ENCODE results near the gene SMAD3. TPM values are rescaled to one million over a fixed set of nuclear protein-coding genes. Genes with fewer than 3 reads are reported as not detected.

The SMAD3 gene
- total RNA-seq, 1 experiment from 2014 or later, result 99.5 TPM

DNA sequence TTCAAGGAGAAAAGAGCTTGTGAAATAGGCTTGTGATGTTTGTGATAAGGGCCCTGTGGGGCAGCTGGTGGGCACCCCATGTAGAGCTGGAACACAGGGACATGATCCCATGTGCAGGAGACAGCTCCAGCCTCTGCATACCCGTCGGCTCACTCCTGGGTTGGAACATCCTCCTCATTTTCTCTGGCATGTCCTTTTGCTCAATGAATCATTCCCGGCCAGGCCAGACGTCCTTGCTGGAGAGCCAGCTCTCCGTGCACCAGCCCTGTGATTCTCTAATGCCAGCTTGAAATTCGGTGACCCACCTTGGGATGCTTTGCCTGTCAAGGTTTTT is 77.3 kb downstream of the SMAD3 start:
- Histone ChIP-seq H3K9me2 (ENCODE audit: insufficient read depth) (no peaks in the 10 kb centered on the region), H3K4me1 (replicated peaks; ENCODE audit: insufficient read depth) (peaks cover 57% of the 10 kb centered on the region), H3K27ac (peak overlapping the region; percentile 96), H4K20me1 (ENCODE audit: insufficient read depth) (no peaks in the 10 kb centered on the region; the same call in 1 of the 2 replicates), H2AFZ (no peak overlapping the region), H3K27me3 (ENCODE audit: insufficient read depth, low read depth) (no peaks in the 10 kb centered on the region), H3K4me2 (no peak overlapping the region), H3K9me3 (ENCODE audit: insufficient read depth, low read depth) (no peaks in the 10 kb centered on the region), H3K36me3 (ENCODE audit: low read depth) (peaks cover 5% of the 10 kb centered on the region; the same call in 1 of the 2 replicates), H3F3A (ENCODE audit: insufficient read depth, low read depth) (peaks cover 65% of the 10 kb centered on the region), H3K79me2 (ENCODE audit: low read depth) (peaks cover 97% of the 10 kb centered on the region), H3K4me3 (no peak overlapping the region)
- no peak for TF ChIP-seq EZH2 (IDR thresholded peaks at IDR 0.05; ENCODE audit: low read depth)
- TF ChIP-seq, protein P1, sequence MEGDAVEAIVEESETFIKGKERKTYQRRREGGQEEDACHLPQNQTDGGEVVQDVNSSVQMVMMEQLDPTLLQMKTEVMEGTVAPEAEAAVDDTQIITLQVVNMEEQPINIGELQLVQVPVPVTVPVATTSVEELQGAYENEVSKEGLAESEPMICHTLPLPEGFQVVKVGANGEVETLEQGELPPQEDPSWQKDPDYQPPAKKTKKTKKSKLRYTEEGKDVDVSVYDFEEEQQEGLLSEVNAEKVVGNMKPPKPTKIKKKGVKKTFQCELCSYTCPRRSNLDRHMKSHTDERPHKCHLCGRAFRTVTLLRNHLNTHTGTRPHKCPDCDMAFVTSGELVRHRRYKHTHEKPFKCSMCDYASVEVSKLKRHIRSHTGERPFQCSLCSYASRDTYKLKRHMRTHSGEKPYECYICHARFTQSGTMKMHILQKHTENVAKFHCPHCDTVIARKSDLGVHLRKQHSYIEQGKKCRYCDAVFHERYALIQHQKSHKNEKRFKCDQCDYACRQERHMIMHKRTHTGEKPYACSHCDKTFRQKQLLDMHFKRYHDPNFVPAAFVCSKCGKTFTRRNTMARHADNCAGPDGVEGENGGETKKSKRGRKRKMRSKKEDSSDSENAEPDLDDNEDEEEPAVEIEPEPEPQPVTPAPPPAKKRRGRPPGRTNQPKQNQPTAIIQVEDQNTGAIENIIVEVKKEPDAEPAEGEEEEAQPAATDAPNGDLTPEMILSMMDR (conservative IDR thresholded peaks at IDR 0.05), result no peak
- intact Hi-C loops (cut with micrococcal nuclease; ENCODE audit: unreplicated experiment), result no loop called here
- DNase-seq, result no peak
- ChIA-PET POLR2A (ENCODE audit: unreplicated experiment) (interaction anchor here (0.7 to 1.0 kb wide), 3 partner anchors 10 to 36 kb away, joined by 3 to 4 read pairs (median 3); no protein-coding TSS in a partner anchor), CTCF (no interaction called here)
- no TSS peak for BruUV-seq (replicated peaks)

DNA sequence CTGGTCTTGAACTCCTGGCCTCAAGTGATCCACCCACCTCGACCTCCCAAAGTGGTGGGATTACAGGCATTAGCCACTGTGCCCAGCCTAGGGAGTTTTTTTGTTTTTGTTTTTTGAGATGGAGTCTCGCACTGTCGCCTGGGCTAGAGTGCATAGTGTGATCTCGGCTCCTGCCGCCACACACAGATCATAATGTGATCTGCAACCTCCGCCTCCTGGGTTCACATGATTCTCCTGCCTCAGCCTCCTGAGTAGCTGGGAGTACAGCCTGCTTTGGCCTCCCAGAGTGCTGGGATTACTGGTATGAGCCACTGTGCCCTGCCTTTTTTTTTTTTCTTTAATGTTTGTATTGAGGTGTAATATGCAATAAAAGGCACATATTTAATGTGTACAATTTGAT is 78.2 kb downstream of the SMAD3 start:
- intact Hi-C loops (cut with micrococcal nuclease; ENCODE audit: unreplicated experiment), result no loop called here
- TF ChIP-seq, protein P1 (conservative IDR thresholded peaks at IDR 0.05), result no peak
- TF ChIP-seq EZH2 (IDR thresholded peaks at IDR 0.05; ENCODE audit: low read depth), result no peak
- Histone ChIP-seq H3K9me2 (ENCODE audit: insufficient read depth) (no peaks in the 10 kb centered on the region), H3K9me3 (ENCODE audit: insufficient read depth, low read depth) (no peaks in the 10 kb centered on the region), H3K4me2 (no peak overlapping the region), H3K79me2 (ENCODE audit: low read depth) (peaks cover 94% of the 10 kb centered on the region), H3K36me3 (ENCODE audit: low read depth) (peaks cover 5% of the 10 kb centered on the region; the same call in 1 of the 2 replicates), H3F3A (ENCODE audit: insufficient read depth, low read depth) (peaks cover 73% of the 10 kb centered on the region), H3K27ac (peak overlapping the region; percentile 96), H2AFZ (no peak overlapping the region), H3K27me3 (ENCODE audit: insufficient read depth, low read depth) (no peaks in the 10 kb centered on the region), H3K4me3 (no peak overlapping the region), H4K20me1 (ENCODE audit: insufficient read depth) (no peaks in the 10 kb centered on the region; the same call in 1 of the 2 replicates), H3K4me1 (replicated peaks; ENCODE audit: insufficient read depth) (peaks cover 64% of the 10 kb centered on the region)
- BruUV-seq (replicated peaks), result no TSS peak
- POLR2A ChIA-PET (ENCODE audit: unreplicated experiment), result interaction anchor here (0.6 to 0.9 kb wide), 2 partner anchors 18 to 799 kb away, joined by 4 read pairs; no protein-coding TSS in a partner anchor
- DNase-seq, result no peak
- CTCF ChIA-PET, result no interaction called here

DNA sequence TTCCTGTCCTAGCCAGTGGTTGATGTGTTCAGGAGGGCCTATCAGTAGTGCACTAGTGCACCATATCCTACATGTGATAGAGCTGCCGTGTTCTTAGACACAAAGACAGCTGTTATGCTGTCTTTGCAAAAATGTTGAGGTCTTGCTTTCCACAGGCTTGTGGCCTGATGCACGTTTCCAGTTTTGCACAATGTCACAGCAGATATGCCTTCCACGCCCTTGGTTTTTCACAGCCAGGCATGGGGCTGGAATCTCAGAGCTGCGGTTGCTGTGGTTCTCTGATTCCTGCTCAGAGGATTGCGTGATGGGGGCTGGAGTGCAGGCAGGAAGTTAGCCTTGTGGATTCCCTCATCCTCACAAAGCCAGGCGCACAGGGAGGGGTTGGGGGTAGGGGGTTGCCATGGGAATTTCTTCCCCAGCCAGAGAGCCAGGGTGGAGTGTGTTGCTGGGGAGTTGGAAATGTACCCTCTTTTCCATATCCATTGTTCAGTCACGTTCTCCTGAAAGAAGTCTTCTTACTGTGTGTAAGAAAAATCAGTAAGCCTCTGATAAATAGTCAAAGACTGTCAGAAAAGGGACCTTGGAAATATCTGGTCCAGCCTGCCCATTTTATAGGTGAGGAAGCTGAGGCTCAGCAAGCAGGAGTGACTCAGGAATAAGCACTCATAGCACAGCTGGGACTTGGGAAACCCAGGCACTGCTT is 79.4 kb downstream of the SMAD3 start:
- POLR2A ChIA-PET (ENCODE audit: unreplicated experiment), result no interaction called here
- Histone ChIP-seq H3K4me2 (peak overlapping the region; percentile 13; the same call in 1 of the 2 replicates), H3K27ac (peak overlapping the region; percentile 96), H4K20me1 (ENCODE audit: insufficient read depth) (no peaks in the 10 kb centered on the region), H3K36me3 (ENCODE audit: low read depth) (0 out of 2 replicates have a peak, but pooled peaks cover 5% of the 10 kb centered on the region), H3K79me2 (ENCODE audit: low read depth) (peaks cover 94% of the 10 kb centered on the region), H3F3A (ENCODE audit: insufficient read depth, low read depth) (peaks cover 78% of the 10 kb centered on the region), H3K4me3 (no peak overlapping the region), H3K9me3 (ENCODE audit: insufficient read depth, low read depth) (no peaks in the 10 kb centered on the region), H2AFZ (no peak overlapping the region), H3K9me2 (ENCODE audit: insufficient read depth) (no peaks in the 10 kb centered on the region), H3K27me3 (ENCODE audit: insufficient read depth, low read depth) (no peaks in the 10 kb centered on the region), H3K4me1 (replicated peaks; ENCODE audit: insufficient read depth) (peaks cover 75% of the 10 kb centered on the region)
- BruUV-seq (replicated peaks), result no TSS peak
- no peak for TF ChIP-seq EZH2 (IDR thresholded peaks at IDR 0.05; ENCODE audit: low read depth)
- TF ChIP-seq, protein P1 (conservative IDR thresholded peaks at IDR 0.05), result no peak
- intact Hi-C loops (cut with micrococcal nuclease; ENCODE audit: unreplicated experiment), result loop anchor here (5.0 kb wide), 1 partner anchor 108 kb away; the partner anchor contains the start of genes AAGAB and IQCH
- DNase-seq, result peak; percentile 43 to 56
- CTCF ChIA-PET, result no interaction called here

Measured in PC-9 (cell line).